Osteocyte (in vitro differentiated cells): ENCODE results near the gene IFT43. TPM values are rescaled to one million over a fixed set of nuclear protein-coding genes. Genes with fewer than 3 reads are reported as not detected.
"Not testable (repeated sequence)": the region's sequence is repeated elsewhere in the genome, so short reads cannot be mapped to it uniquely, and the experiment has no call there.

Experiments used
- DNase-seq: peaks from one replicate; pipeline ENCODE4 v3.0.0; 2021; ENCODE audit warnings: mixed read lengths; ENCODE audit not compliant: unreplicated experiment; ENCODE audit errors: extremely low spot score
- H3K27ac Mint-ChIP-seq: one replicate; pipeline ENCODE4 v1.8.0; 2021; ENCODE audit warnings: mild to moderate bottlenecking, mixed read lengths; ENCODE audit not compliant: unreplicated experiment
- H3K27me3 Mint-ChIP-seq: one replicate; pipeline ENCODE4 v1.8.0; 2021; ENCODE audit warnings: mixed read lengths; ENCODE audit not compliant: unreplicated experiment
- H3K36me3 Mint-ChIP-seq: one replicate; pipeline ENCODE4 v1.8.0; 2021; ENCODE audit warnings: mixed read lengths; ENCODE audit not compliant: unreplicated experiment
- H3K4me1 Mint-ChIP-seq: one replicate; pipeline ENCODE4 v1.8.0; 2021; ENCODE audit warnings: mixed read lengths; ENCODE audit not compliant: unreplicated experiment
- H3K4me3 Mint-ChIP-seq: one replicate; pipeline ENCODE4 v1.8.0; 2021; ENCODE audit warnings: mild to moderate bottlenecking, moderate library complexity, mixed read lengths; ENCODE audit not compliant: unreplicated experiment
- H3K9me3 Mint-ChIP-seq: one replicate; pipeline ENCODE4 v1.8.0; 2021; ENCODE audit warnings: mixed read lengths; ENCODE audit not compliant: unreplicated experiment
- CTCF ChIP-seq: fragments of 200-600 bp; sonication (generic); IDR thresholded peaks from 2 replicates; pipeline ENCODE4 v1.5.0; 2021; ENCODE audit warnings: antibody characterized with exemption, mild to moderate bottlenecking, moderate library complexity
- total RNA-seq: library from RNA; stranded (reverse); gene quantifications from 2 replicates; pipeline ENCODE4 v1.2.1, GENCODE V29; 2021

Gene IFT43
- total RNA-seq, 1 donor from 2014 or later: 29.0 TPM

GRCh38 chr14:75999511-76000190 lies 14.1 kb downstream of the IFT43 start:
- H3K4me1 Mint-ChIP-seq: no peaks in the 10 kb centered on the region
- H3K4me3 Mint-ChIP-seq: no peak overlapping the region
- peaks cover 7% of the 10 kb centered on the region for H3K9me3 Mint-ChIP-seq
- peaks cover 53% of the 10 kb centered on the region for H3K36me3 Mint-ChIP-seq
- TF ChIP-seq CTCF: no peak
- H3K27me3 Mint-ChIP-seq: no peaks in the 10 kb centered on the region
- H3K27ac Mint-ChIP-seq: no peak overlapping the region
- no peak for DNase-seq

GRCh38 chr14:76002383-76002782 lies 16.8 kb downstream of the IFT43 start:
- H3K27me3 Mint-ChIP-seq: no peaks in the 10 kb centered on the region
- H3K36me3 Mint-ChIP-seq: peaks cover 71% of the 10 kb centered on the region
- H3K9me3 Mint-ChIP-seq: peaks cover 12% of the 10 kb centered on the region

DNA sequence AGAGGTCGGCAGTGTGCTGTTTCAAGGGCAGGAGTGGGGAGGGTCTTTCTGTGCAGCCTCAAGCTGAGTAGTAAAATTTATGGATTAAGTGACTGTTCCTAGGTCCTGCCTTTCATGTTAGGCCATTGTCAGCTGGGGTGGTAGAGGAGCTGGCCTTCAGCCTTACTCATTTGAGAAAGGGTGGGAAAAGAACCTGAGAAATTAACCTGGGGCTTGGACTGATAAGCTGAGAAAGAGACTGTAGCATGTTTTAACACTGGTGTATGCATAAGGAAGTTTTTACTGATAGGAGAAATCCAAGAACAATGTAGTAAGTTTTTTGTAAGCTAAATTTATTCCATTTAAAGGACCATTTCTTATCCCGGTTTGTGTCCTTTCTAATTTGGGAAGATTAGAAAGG lies 20.7 kb downstream of the IFT43 start:
- H3K27ac Mint-ChIP-seq: no peak overlapping the region
- peaks cover 12% of the 10 kb centered on the region for H3K9me3 Mint-ChIP-seq
- H3K4me3 Mint-ChIP-seq: no peak overlapping the region
- H3K27me3 Mint-ChIP-seq: no peaks in the 10 kb centered on the region
- no peak for DNase-seq
- H3K4me1 Mint-ChIP-seq: no peaks in the 10 kb centered on the region
- peaks cover 55% of the 10 kb centered on the region for H3K36me3 Mint-ChIP-seq
- no peak for TF ChIP-seq CTCF

More at GRCh38 chr14:76002383-76002782, 16.8 kb downstream of the IFT43 start:
- no peaks in the 10 kb centered on the region for H3K4me1 Mint-ChIP-seq
- no peak for TF ChIP-seq CTCF
- no peak overlapping the region for H3K4me3 Mint-ChIP-seq
- no peak for DNase-seq
- no peak overlapping the region for H3K27ac Mint-ChIP-seq

- peaks cover 12% of the 10 kb centered on the region for H3K9me3 Mint-ChIP-seq
- no peaks in the 10 kb centered on the region for H3K27me3 Mint-ChIP-seq
- TF ChIP-seq CTCF: no peak
- peaks cover 56% of the 10 kb centered on the region for H3K36me3 Mint-ChIP-seq
- no peak overlapping the region for H3K4me3 Mint-ChIP-seq
- DNase-seq: no peak
- peaks cover 2% of the 10 kb centered on the region for H3K4me1 Mint-ChIP-seq
- no peak overlapping the region for H3K27ac Mint-ChIP-seq
Observed at GRCh38 chr14:76007379-76007778, 21.8 kb downstream of the IFT43 start.

- no peak for TF ChIP-seq CTCF
- no peaks in the 10 kb centered on the region for H3K27me3 Mint-ChIP-seq
- H3K4me3 Mint-ChIP-seq: no peak overlapping the region
- H3K4me1 Mint-ChIP-seq: peaks cover 2% of the 10 kb centered on the region
- peaks cover 12% of the 10 kb centered on the region for H3K9me3 Mint-ChIP-seq
- no peak for DNase-seq
- peaks cover 56% of the 10 kb centered on the region for H3K36me3 Mint-ChIP-seq
- no peak overlapping the region for H3K27ac Mint-ChIP-seq
Observed at GRCh38 chr14:76007852-76008251, 22.3 kb downstream of the IFT43 start.

GRCh38 chr14:76009627-76010026 lies 24.1 kb downstream of the IFT43 start:
- not testable (repeated sequence) for H3K4me1 Mint-ChIP-seq, DNase-seq, H3K4me3 Mint-ChIP-seq, H3K27ac Mint-ChIP-seq, H3K27me3 Mint-ChIP-seq, H3K9me3 Mint-ChIP-seq
- H3K36me3 Mint-ChIP-seq: peaks cover 60% of the 10 kb centered on the region
